ENCODE data around the gene TMEM253. TPM values are rescaled to one million over a fixed set of nuclear protein-coding genes. Genes with fewer than 3 reads are reported as not detected.

Gene TMEM253
- total and polyA plus RNA-seq, 9 of the 15 experiments (the other 6 are each of a cell fraction or from before 2014, with no cell fraction given): 0.11 to 0.61 (median 0.26) TPM; not detected in 3

DNA sequence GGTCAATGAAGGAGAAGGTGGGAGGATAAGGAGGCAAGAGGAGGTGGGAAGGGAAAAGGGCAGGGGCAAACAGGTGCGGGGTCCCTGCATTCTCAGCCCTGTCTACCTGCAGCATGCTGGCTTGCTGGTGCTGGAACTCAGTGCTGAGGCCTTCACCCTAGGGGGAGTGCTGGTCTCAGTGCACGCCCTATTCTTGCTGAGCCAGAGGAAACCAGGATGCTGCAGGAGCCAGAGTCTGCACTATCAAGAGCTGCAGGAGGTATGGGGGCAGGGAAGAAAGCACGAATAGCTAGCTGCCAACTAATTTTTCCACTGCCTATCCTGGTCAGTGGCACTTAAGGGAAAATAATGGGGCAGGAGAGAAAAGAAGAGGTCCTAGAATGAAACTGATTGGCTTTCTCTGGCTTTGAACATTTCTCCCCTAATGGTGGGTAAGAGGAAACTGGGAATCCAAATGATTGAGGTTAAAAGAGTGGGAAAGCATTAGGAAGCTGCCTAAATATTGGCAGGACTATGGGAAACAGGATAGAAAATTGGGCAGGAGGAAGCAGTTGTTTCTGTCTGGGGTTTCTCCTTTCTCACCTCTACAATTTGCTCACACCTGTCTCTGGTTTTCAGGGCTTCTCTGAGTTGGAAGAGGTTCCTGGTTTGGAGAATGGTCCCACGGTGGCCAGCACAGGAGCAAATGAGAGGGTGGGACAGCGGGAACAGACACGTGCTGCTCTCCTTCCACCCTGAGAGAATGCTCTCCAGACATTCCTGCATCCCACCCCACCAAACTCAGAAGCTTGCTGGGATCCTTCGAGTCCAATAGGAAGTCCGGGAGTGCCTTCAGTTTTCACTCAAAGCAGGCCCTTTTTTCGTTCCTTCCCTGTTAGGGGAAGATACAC is 1.9 kb downstream of the TMEM253 start:
- H3K27me3 ChIP-seq (ENCODE audit: control insufficient read depth in 2 of 2, insufficient read depth in 2 of 2, low read length in 2 of 2): no peaks in the 10 kb centered on the region
- H3K9me3 ChIP-seq (replicated peaks; ENCODE audit: control insufficient read depth, insufficient read depth, low read depth, low read length): no peaks in the 10 kb centered on the region
- intact Hi-C loops (cut with micrococcal nuclease) (no loop called here), in situ Hi-C loops (cut with MboI) (no loop called here)
- peak overlapping the region; percentile 96 for H3K27ac ChIP-seq (ENCODE audit: extremely low read depth, low read depth, low read length)
- peak overlapping the region; percentile 86 to 92 for H3K9ac ChIP-seq (ENCODE audit: insufficient read depth in 1 of 2, low read depth in 2 of 2, low read length in 2 of 2)
- H3K79me2 ChIP-seq (ENCODE audit: control insufficient read depth, insufficient read depth, low read length): 0 out of 3 replicates have a peak, but pooled peaks cover 6% of the 10 kb centered on the region
- peaks cover 44 to 61% of the 10 kb centered on the region in 2 experiments for H3K4me1 ChIP-seq (replicated peaks in 1 of 2; ENCODE audit: control insufficient read depth in 2 of 2, insufficient read depth in 2 of 2, low read length in 2 of 2)
- peak; percentile 50 for ATAC-seq
- 2% methylated on average over 8 of the region's 9 CpGs for WGBS (ENCODE audit: insufficient coverage, low coverage, missing lambda C conversion rate)
- no peaks in the 10 kb centered on the region for H4K20me1 ChIP-seq (replicated peaks; ENCODE audit: control insufficient read depth, insufficient read depth, low read length)
- CTCF ChIA-PET (ENCODE audit: low intra/inter-chr PET ratio): interaction anchor here (5.3 kb wide), 1 partner anchor 34 kb away, joined by 54 read pairs; the partner anchor contains the start of gene ARHGEF40
- FAIRE-seq: peak; percentile 73
- POLR2A ChIA-PET: interaction anchor here (0.7 to 1.5 kb wide), 2 partner anchors 32 to 131 kb away, joined by 3 to 4 read pairs; partner anchors contain the start of gene ARHGEF40
- H3K4me2 ChIP-seq (ENCODE audit: insufficient read depth, low read length): peak overlapping the region; percentile 87
- peak; percentile 31 to 79 (median 47) for DNase-seq (ENCODE audit: extremely low read depth in 1 of 4, low spot score in 3 of 4)
- H2AFZ ChIP-seq (ENCODE audit: low read depth, low read length): peak overlapping the region; percentile 83
- no peaks in the 10 kb centered on the region for H3K9me1 ChIP-seq (ENCODE audit: control insufficient read depth, insufficient read depth, low read length)
- no peaks in the 10 kb centered on the region for H3K36me3 ChIP-seq (ENCODE audit: control insufficient read depth, insufficient read depth, low read length)
- H3K4me3 ChIP-seq: peak overlapping the region; percentile 42
- BruUV-seq (replicated peaks): TSS peak; percentile 68
- peak in 1 of 2 experiments; percentile 21; a peak in 1 of 4 replicates for TF ChIP-seq RAD21 (CRISPR knock-in tag; conservative IDR thresholded peaks at IDR 0.05 in 1 of 2, IDR thresholded peaks at IDR 0.05 in 1 of 2)
- TF ChIP-seq, protein P1, sequence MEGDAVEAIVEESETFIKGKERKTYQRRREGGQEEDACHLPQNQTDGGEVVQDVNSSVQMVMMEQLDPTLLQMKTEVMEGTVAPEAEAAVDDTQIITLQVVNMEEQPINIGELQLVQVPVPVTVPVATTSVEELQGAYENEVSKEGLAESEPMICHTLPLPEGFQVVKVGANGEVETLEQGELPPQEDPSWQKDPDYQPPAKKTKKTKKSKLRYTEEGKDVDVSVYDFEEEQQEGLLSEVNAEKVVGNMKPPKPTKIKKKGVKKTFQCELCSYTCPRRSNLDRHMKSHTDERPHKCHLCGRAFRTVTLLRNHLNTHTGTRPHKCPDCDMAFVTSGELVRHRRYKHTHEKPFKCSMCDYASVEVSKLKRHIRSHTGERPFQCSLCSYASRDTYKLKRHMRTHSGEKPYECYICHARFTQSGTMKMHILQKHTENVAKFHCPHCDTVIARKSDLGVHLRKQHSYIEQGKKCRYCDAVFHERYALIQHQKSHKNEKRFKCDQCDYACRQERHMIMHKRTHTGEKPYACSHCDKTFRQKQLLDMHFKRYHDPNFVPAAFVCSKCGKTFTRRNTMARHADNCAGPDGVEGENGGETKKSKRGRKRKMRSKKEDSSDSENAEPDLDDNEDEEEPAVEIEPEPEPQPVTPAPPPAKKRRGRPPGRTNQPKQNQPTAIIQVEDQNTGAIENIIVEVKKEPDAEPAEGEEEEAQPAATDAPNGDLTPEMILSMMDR (IDR thresholded peaks at IDR 0.05 in 2 of 3, conservative IDR thresholded peaks at IDR 0.05 in 1 of 3; ENCODE audit: insufficient read depth in 2 of 3, low read depth in 1 of 3, low read length in 3 of 3): peak in 1 of 3 experiments; percentile 29; a peak in 2 of 6 replicates
- no peak for TF ChIP-seq GTF2F1 (IDR thresholded peaks at IDR 0.05; ENCODE audit: low read depth, low read length)
- TF ChIP-seq, protein P2, sequence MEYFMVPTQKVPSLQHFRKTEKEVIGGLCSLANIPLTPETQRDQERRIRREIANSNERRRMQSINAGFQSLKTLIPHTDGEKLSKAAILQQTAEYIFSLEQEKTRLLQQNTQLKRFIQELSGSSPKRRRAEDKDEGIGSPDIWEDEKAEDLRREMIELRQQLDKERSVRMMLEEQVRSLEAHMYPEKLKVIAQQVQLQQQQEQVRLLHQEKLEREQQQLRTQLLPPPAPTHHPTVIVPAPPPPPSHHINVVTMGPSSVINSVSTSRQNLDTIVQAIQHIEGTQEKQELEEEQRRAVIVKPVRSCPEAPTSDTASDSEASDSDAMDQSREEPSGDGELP (CRISPR knock-in tag; IDR thresholded peaks at IDR 0.05; ENCODE audit: borderline replicate concordance): 0 out of 2 replicates have a peak, but pooled peaks have one; percentile 6
- no peak for TF ChIP-seq PRMT5 (CRISPR knock-in tag; IDR thresholded peaks at IDR 0.05)
- TF ChIP-seq, protein P3, sequence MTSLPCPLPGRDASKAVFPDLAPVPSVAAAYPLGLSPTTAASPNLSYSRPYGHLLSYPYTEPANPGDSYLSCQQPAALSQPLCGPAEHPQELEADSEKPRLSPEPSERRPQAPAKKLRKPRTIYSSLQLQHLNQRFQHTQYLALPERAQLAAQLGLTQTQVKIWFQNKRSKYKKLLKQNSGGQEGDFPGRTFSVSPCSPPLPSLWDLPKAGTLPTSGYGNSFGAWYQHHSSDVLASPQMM (CRISPR knock-in tag; IDR thresholded peaks at IDR 0.05): no peak
- TF ChIP-seq, protein P4, sequence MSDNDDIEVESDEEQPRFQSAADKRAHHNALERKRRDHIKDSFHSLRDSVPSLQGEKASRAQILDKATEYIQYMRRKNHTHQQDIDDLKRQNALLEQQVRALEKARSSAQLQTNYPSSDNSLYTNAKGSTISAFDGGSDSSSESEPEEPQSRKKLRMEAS (CRISPR knock-in tag; IDR thresholded peaks at IDR 0.05): no peak
- TF ChIP-seq, protein P5, sequence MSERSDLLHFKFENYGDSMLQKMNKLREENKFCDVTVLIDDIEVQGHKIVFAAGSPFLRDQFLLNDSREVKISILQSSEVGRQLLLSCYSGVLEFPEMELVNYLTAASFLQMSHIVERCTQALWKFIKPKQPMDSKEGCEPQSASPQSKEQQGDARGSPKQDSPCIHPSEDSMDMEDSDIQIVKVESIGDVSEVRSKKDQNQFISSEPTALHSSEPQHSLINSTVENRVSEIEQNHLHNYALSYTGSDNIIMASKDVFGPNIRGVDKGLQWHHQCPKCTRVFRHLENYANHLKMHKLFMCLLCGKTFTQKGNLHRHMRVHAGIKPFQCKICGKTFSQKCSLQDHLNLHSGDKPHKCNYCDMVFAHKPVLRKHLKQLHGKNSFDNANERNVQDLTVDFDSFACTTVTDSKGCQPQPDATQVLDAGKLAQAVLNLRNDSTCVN (CRISPR knock-in tag; IDR thresholded peaks at IDR 0.05): no peak
- TF ChIP-seq MCM7 (IDR thresholded peaks at IDR 0.05): no peak
- no peak for TF ChIP-seq HCFC1 (IDR thresholded peaks at IDR 0.05; ENCODE audit: low read depth, low read length)
- no peak for TF ChIP-seq DMBX1 (CRISPR knock-in tag; IDR thresholded peaks at IDR 0.05; ENCODE audit: borderline replicate concordance)
- no peak for TF ChIP-seq TARDBP (IDR thresholded peaks at IDR 0.05)
- peak; percentile 41 for TF ChIP-seq CBFA2T3 (IDR thresholded peaks at IDR 0.05)
- TF ChIP-seq ZNF175 (CRISPR knock-in tag; IDR thresholded peaks at IDR 0.05; ENCODE audit: low read depth): no peak

Data from K562 (cell line).